Measurements from ENCODE around the gene IL34. TPM values are rescaled to one million over a fixed set of nuclear protein-coding genes. Genes with fewer than 3 reads are reported as not detected.

Gene IL34
- total and polyA plus RNA-seq, 4 donors: 0.25 to 0.93 (median 0.42) TPM

GRCh38 chr16:70675851-70676513 lies 29.6 kb downstream of the IL34 start:
- H3K27ac ChIP-seq (ENCODE audit: low read depth in 1 of 2, low read length in 2 of 2): no peak overlapping the region
- TF ChIP-seq TAF1 (conservative IDR thresholded peaks at IDR 0.05): no peak
- no peak for TF ChIP-seq NR2F2 (IDR thresholded peaks at IDR 0.05)
- TF ChIP-seq EGR1 (IDR thresholded peaks at IDR 0.05; ENCODE audit: low read depth in 2 of 2): no peak
- no peak for TF ChIP-seq SP1 (IDR thresholded peaks at IDR 0.05)
- no peak for TF ChIP-seq FOXA1 (IDR thresholded peaks at IDR 0.05)
- TF ChIP-seq FOXA2 (IDR thresholded peaks at IDR 0.05): no peak
- no peak for TF ChIP-seq ZBTB33 (IDR thresholded peaks at IDR 0.05)
- TF ChIP-seq MAX (IDR thresholded peaks at IDR 0.05): no peak
- no peak for TF ChIP-seq GABPA (IDR thresholded peaks at IDR 0.05 in 1 of 2, conservative IDR thresholded peaks at IDR 0.05 in 1 of 2)
- no peak for TF ChIP-seq CTCF (IDR thresholded peaks at IDR 0.05; ENCODE audit: low read depth, low read length, missing input control)
- no peak for TF ChIP-seq RXRA (IDR thresholded peaks at IDR 0.05)
- no peak for TF ChIP-seq REST (IDR thresholded peaks at IDR 0.05)
- no peak for TF ChIP-seq JUND (IDR thresholded peaks at IDR 0.05)
- TF ChIP-seq YY1 (IDR thresholded peaks at IDR 0.05): no peak
- TF ChIP-seq HNF4G (IDR thresholded peaks at IDR 0.05): no peak
- TF ChIP-seq ATF3 (IDR thresholded peaks at IDR 0.05): no peak
- WGBS: 82% methylated on average over 7 of the region's 7 CpGs
- H3K36me3 ChIP-seq (ENCODE audit: control insufficient read depth in 4 of 4, insufficient read depth in 3 of 4, low read depth in 1 of 4, low read length in 3 of 4): peaks cover 26 to 79% (median 48%) of the 10 kb centered on the region in 4 donors
- no peak overlapping the region for H3K9ac ChIP-seq (ENCODE audit: low read depth in 1 of 2, low read length in 2 of 2)
- H3K4me1 ChIP-seq (ENCODE audit: control insufficient read depth in 4 of 4, insufficient read depth in 4 of 4, low read length in 3 of 4): peaks cover 0 to 7% (median 3%) of the 10 kb centered on the region in 4 donors
- no peaks in the 10 kb centered on the region for H3K27me3 ChIP-seq (ENCODE audit: control insufficient read depth in 4 of 4, insufficient read depth in 4 of 4, low read length in 3 of 4)
- no peaks in the 10 kb centered on the region for H3K9me3 ChIP-seq (ENCODE audit: control insufficient read depth in 4 of 4, low read length in 3 of 4)
- no peak overlapping the region for H3K4me3 ChIP-seq (ENCODE audit: low read depth in 1 of 3, low read length in 3 of 3)
- DNase-seq (ENCODE audit: low spot score): no peak
